ENCODE data around the gene P3H1.

Gene P3H1

GRCh38 chr1:42743317-42744147, 23.3 kb downstream of the P3H1 start:
- no peak for DNase-seq

GRCh38 chr1:42742617-42743316, 24.1 kb downstream of the P3H1 start:
- DNase-seq = no peak

GRCh38 chr1:42742141-42742540, 24.7 kb downstream of the P3H1 start:
- DNase-seq = no peak

GRCh38 chr1:42741706-42742105, 25.1 kb downstream of the P3H1 start:
- DNase-seq = no peak

GRCh38 chr1:42740851-42741580, 25.8 kb downstream of the P3H1 start:
- DNase-seq = no peak

GRCh38 chr1:42739753-42740700, 26.8 kb downstream of the P3H1 start, which contains the start of gene CLDN19:
Gene CLDN19 (minus strand): TSS chr1:42740236. CDS start chr1:42740063, 173 bp downstream.
- no peak for DNase-seq

- DNase-seq = no peak
Observed at GRCh38 chr1:42738678-42739226, 28.1 kb downstream of the P3H1 start.

GRCh38 chr1:42737986-42738677, 28.7 kb downstream of the P3H1 start:
- DNase-seq = no peak

GRCh38 chr1:42737257-42737656, 29.6 kb downstream of the P3H1 start:
- no peak for DNase-seq

GRCh38 chr1:42736571-42737200, 30.1 kb downstream of the P3H1 start:
- no peak for DNase-seq

GRCh38 chr1:42736152-42736551, 30.7 kb downstream of the P3H1 start:
- DNase-seq = no peak

GRCh38 chr1:42735477-42736105, 31.2 kb downstream of the P3H1 start:
- DNase-seq = no peak

GRCh38 chr1:42735056-42735455, 31.8 kb downstream of the P3H1 start:
- DNase-seq = no peak

GRCh38 chr1:42734201-42735035, 32.4 kb downstream of the P3H1 start:
- no peak for DNase-seq

GRCh38 chr1:42733415-42734200, 33.2 kb downstream of the P3H1 start:
- no peak for DNase-seq

- DNase-seq = no peak
Observed at GRCh38 chr1:42732126-42732680, 34.6 kb downstream of the P3H1 start.

GRCh38 chr1:42731585-42731984, 35.2 kb downstream of the P3H1 start:
- no peak for DNase-seq

GRCh38 chr1:42730988-42731387, 35.8 kb downstream of the P3H1 start:
- no peak for DNase-seq
